Measurements from ENCODE around the gene KASH5. TPM values are rescaled to one million over a fixed set of nuclear protein-coding genes. Genes with fewer than 3 reads are reported as not detected.

KASH5 gene
- total and polyA plus RNA-seq, 5 donors from 2014 or later = not detected

DNA sequence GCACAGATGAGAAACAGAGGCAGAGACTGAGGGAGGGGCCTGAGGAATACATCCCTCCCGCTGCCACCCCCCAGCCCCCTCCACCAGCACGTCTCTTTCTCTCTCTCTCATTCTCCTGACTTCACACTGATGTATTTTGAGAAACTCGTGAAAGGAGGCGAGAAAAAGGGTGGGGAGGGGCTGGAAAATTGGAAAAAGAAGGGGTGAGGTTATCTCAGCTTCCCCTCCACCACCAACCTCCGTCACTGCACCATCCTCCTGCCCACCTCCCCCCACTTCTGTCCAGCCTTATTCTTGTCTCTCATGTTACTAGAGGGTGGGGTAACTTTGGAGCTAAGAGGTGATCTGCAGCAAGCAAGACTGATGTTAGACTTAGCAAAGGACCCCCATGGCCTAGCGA, 51.8 kb downstream of the KASH5 start:
- peaks cover 86% of the 10 kb centered on the region for H3K27me3 Mint-ChIP-seq
- no peaks in the 10 kb centered on the region for H3K36me3 ChIP-seq (ENCODE audit: control insufficient read depth, insufficient read depth, low read length)
- no peak overlapping the region for H3K27ac Mint-ChIP-seq
- no peaks in the 10 kb centered on the region for H3K9me3 ChIP-seq (ENCODE audit: control insufficient read depth in 2 of 2, low read length in 2 of 2)
- peaks cover 44% of the 10 kb centered on the region for H3K27me3 ChIP-seq (ENCODE audit: control insufficient read depth, insufficient read depth, low read length)
- peaks cover 38% of the 10 kb centered on the region for H3K4me1 ChIP-seq (ENCODE audit: control insufficient read depth, insufficient read depth, low read length, poor library complexity, severe bottlenecking)
- DNase-seq (no peak), ATAC-seq (ENCODE audit: low read depth in 2 of 2) (no peak)
- peaks cover 0 to 58% (median 29%) of the 10 kb centered on the region in 4 donors for H3K4me1 Mint-ChIP-seq
- H3K9me3 Mint-ChIP-seq = peaks cover 0 to 8% (median 0%) of the 10 kb centered on the region in 7 donors
- H3K4me3 Mint-ChIP-seq = peak overlapping the region in 3 of 4 donors; percentile 12 to 75 (median 41)
- H3K4me3 ChIP-seq (ENCODE audit: low read depth, low read length) = no peak overlapping the region
- no peak overlapping the region for H3K27ac ChIP-seq (ENCODE audit: insufficient read depth, low read length, poor library complexity, severe bottlenecking)
- H3K36me3 Mint-ChIP-seq = no peaks in the 10 kb centered on the region

DNA sequence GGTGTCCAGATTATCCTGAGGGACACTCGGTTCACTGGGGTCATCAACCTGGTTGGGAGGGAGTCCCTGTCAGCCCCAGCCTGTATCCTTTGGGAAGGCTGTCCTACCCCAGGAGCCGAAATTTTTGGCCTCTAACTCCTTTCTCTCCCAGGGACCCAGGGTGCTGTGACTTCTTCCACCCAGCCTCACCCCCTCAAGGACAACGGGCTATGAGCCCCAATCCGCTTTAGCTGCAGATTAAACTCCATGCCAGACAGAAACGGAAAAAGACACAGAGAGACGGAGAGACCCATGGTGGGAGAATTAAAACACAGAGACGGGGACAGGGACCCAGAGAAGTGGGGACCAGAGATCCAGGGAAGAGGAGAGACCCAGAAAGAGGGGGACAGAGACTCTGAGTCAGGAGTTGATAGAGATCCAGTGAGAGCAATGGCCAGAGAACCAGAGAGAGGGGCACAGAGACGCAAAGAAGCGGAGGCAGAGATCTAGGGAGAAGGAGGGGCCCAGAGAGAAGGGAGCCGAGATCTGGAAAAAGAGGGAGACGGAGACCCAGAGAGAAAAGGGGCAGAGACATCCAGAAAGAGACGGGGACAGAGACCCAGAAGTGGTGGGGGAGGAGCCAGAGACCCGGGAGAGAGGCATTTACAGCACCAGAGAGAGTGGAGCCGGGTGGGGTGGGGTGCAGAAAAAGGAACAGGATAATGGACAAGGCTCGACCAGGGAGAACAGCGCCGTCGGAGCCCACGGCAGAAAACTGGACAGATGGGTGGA, 52.6 kb downstream of the KASH5 start:
- peaks cover 0 to 59% (median 26%) of the 10 kb centered on the region in 4 donors for H3K4me1 Mint-ChIP-seq
- H3K27ac Mint-ChIP-seq = peak overlapping the region in 1 of 3 donors; percentile 39
- peaks cover 38% of the 10 kb centered on the region for H3K27me3 ChIP-seq (ENCODE audit: control insufficient read depth, insufficient read depth, low read length)

GRCh38 chr19:49441210-49441959, 53.3 kb downstream of the KASH5 start, which contains the start of gene SLC17A7:
SLC17A7 (minus strand) TSS chr19:49441527; CDS start chr19:49441379, 148 bp downstream.
- Histone ChIP-seq H3K36me3 (ENCODE audit: control insufficient read depth, insufficient read depth, low read length) (peaks cover 5% of the 10 kb centered on the region), H3K9me3 (ENCODE audit: control insufficient read depth in 2 of 2, low read length in 2 of 2) (no peaks in the 10 kb centered on the region), H3K27me3 (ENCODE audit: control insufficient read depth, insufficient read depth, low read length) (peaks cover 36% of the 10 kb centered on the region), H3K4me3 (ENCODE audit: low read depth, low read length) (no peak within 1 kb of the TSS), H3K27ac (ENCODE audit: insufficient read depth, low read length, poor library complexity, severe bottlenecking) (no peak within 1 kb of the TSS), H3K4me1 (ENCODE audit: control insufficient read depth, insufficient read depth, low read length, poor library complexity, severe bottlenecking) (peaks cover 38% of the 10 kb centered on the region)
- peaks cover 0 to 7% (median 0%) of the 10 kb centered on the region in 7 donors for H3K9me3 Mint-ChIP-seq
- H3K27ac Mint-ChIP-seq = peak within 1 kb of the TSS; percentile 39 to 86 (median 47)
- peaks cover 72% of the 10 kb centered on the region for H3K27me3 Mint-ChIP-seq
- peaks cover 0 to 56% (median 27%) of the 10 kb centered on the region in 4 donors for H3K4me1 Mint-ChIP-seq
- H3K36me3 Mint-ChIP-seq = peaks cover 4% of the 10 kb centered on the region
- H3K4me3 Mint-ChIP-seq = peak within 1 kb of the TSS; percentile 82 to 92 (median 86)
- DNase-seq (peak in 2 of 3 donors; percentile 44 to 45), ATAC-seq (ENCODE audit: low read depth in 2 of 2) (no peak)

More for the DNA sequence above, 52.6 kb downstream of the KASH5 start:
- peaks cover 38% of the 10 kb centered on the region for H3K4me1 ChIP-seq (ENCODE audit: control insufficient read depth, insufficient read depth, low read length, poor library complexity, severe bottlenecking)
- H3K36me3 Mint-ChIP-seq = no peaks in the 10 kb centered on the region
- H3K9me3 Mint-ChIP-seq = peaks cover 0 to 8% (median 0%) of the 10 kb centered on the region in 7 donors
- H3K4me3 Mint-ChIP-seq = peak overlapping the region in 3 of 4 donors; percentile 46 to 75 (median 67)
- ATAC-seq (ENCODE audit: low read depth in 2 of 2) (no peak), DNase-seq (no peak)
- H3K9me3 ChIP-seq (ENCODE audit: control insufficient read depth in 2 of 2, low read length in 2 of 2) = no peaks in the 10 kb centered on the region
- H3K4me3 ChIP-seq (ENCODE audit: low read depth, low read length) = no peak overlapping the region
- H3K27me3 Mint-ChIP-seq = peaks cover 78% of the 10 kb centered on the region
- H3K27ac ChIP-seq (ENCODE audit: insufficient read depth, low read length, poor library complexity, severe bottlenecking) = no peak overlapping the region
- no peaks in the 10 kb centered on the region for H3K36me3 ChIP-seq (ENCODE audit: control insufficient read depth, insufficient read depth, low read length)

DNA sequence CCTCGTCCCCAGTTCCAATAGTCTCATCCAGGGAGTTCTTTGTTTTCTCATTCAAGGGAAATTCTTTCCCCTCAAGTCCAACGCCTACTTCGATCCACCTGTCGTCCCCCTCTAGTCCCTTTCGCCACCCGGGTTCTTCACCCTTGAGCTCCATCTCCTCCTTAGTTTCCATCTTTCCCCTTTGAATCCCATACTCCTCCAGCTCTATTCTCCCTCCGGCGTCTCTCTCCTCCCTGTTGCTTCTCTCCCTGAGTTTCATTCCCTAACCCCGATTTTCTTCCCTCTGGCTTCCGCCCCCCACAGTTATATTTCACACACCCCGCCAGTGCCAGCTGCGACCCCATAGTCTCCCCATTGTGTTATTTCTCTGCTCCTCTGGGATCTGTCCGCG, 53.9 kb downstream of the KASH5 start:
- H3K4me1 Mint-ChIP-seq = peaks cover 0 to 55% (median 26%) of the 10 kb centered on the region in 4 donors
- DNase-seq = no peak
- Histone ChIP-seq H3K36me3 (ENCODE audit: control insufficient read depth, insufficient read depth, low read length) (peaks cover 11% of the 10 kb centered on the region), H3K27ac (ENCODE audit: insufficient read depth, low read length, poor library complexity, severe bottlenecking) (no peak overlapping the region), H3K9me3 (ENCODE audit: control insufficient read depth in 2 of 2, low read length in 2 of 2) (no peaks in the 10 kb centered on the region), H3K4me1 (ENCODE audit: control insufficient read depth, insufficient read depth, low read length, poor library complexity, severe bottlenecking) (peaks cover 32% of the 10 kb centered on the region), H3K4me3 (ENCODE audit: low read depth, low read length) (no peak overlapping the region), H3K27me3 (ENCODE audit: control insufficient read depth, insufficient read depth, low read length) (peaks cover 36% of the 10 kb centered on the region)
- H3K4me3 Mint-ChIP-seq = peak overlapping the region; percentile 82 to 92 (median 86)
- H3K36me3 Mint-ChIP-seq = peaks cover 4% of the 10 kb centered on the region
- peaks cover 0 to 7% (median 0%) of the 10 kb centered on the region in 7 donors for H3K9me3 Mint-ChIP-seq
- ATAC-seq (ENCODE audit: low read depth in 2 of 2) = no peak
- peak overlapping the region in 2 of 3 donors; percentile 47 to 86 for H3K27ac Mint-ChIP-seq
- H3K27me3 Mint-ChIP-seq = peaks cover 66% of the 10 kb centered on the region

DNA sequence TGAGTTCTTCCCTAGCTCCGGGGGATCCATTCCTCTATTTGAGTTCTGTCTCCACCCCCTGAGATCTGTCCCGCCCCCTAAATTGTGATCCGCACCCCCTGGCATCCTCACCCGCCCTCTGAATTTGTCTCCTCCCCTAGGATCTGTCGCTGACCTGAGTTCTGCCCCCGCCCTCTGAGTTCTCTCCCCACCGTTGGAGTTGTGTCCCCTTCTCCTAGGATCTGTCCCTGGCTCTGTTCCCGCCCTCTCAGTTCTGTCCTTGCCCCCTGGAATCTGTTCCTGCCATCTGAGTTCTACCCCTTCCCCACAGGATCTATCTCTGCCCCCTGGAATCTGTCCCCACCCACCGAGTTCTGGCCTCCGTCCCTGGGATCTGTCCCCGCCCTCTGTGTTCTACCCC, 54.3 kb downstream of the KASH5 start:
- peaks cover 0 to 53% (median 24%) of the 10 kb centered on the region in 4 donors for H3K4me1 Mint-ChIP-seq
- peaks cover 14% of the 10 kb centered on the region for H3K36me3 ChIP-seq (ENCODE audit: control insufficient read depth, insufficient read depth, low read length)
- H3K27me3 Mint-ChIP-seq = peaks cover 62% of the 10 kb centered on the region
- peaks cover 31% of the 10 kb centered on the region for H3K4me1 ChIP-seq (ENCODE audit: control insufficient read depth, insufficient read depth, low read length, poor library complexity, severe bottlenecking)
- peak overlapping the region; percentile 82 to 92 (median 86) for H3K4me3 Mint-ChIP-seq
- no peak overlapping the region for H3K27ac ChIP-seq (ENCODE audit: insufficient read depth, low read length, poor library complexity, severe bottlenecking)
- peaks cover 0 to 6% (median 0%) of the 10 kb centered on the region in 7 donors for H3K9me3 Mint-ChIP-seq
- DNase-seq (peak in 1 of 3 donors; percentile 28), ATAC-seq (ENCODE audit: low read depth in 2 of 2) (no peak)
- H3K27ac Mint-ChIP-seq = peak overlapping the region in 2 of 3 donors; percentile 47 to 86
- H3K9me3 ChIP-seq (ENCODE audit: control insufficient read depth in 2 of 2, low read length in 2 of 2) = no peaks in the 10 kb centered on the region
- H3K4me3 ChIP-seq (ENCODE audit: low read depth, low read length) = no peak overlapping the region
- peaks cover 4% of the 10 kb centered on the region for H3K36me3 Mint-ChIP-seq
- H3K27me3 ChIP-seq (ENCODE audit: control insufficient read depth, insufficient read depth, low read length) = peaks cover 35% of the 10 kb centered on the region

DNA sequence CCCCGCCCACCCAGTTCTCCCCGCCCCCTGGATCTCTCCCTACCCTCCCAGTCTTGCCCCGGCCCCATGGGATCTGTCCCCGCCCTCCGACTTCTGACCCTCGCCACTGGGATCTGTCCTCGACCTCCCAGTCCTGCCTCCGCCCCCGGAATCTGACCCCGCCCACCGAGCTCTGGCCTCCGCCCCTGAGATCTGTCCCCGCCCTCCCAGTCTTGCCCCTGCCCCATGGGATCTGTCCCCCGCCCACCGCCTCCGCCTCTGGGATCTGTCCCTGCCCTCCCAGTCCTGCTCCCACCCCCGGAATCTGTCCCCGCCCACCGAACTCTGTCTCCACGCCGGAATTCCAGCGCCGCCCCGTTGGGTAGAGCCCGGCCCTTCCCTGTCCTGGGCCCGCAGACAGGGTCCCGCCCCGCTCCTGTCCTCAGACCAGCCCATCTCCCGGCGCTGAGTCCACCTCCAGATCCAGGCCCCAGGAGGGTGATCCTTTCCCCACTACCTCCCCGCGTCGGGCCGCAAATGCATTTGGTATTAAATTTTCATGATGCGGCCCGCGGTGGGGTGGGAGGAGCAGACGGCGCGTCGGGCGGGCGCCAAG, 54.8 kb downstream of the KASH5 start:
- no peak overlapping the region for H3K27ac ChIP-seq (ENCODE audit: insufficient read depth, low read length, poor library complexity, severe bottlenecking)
- peaks cover 0 to 53% (median 23%) of the 10 kb centered on the region in 4 donors for H3K4me1 Mint-ChIP-seq
- peak overlapping the region; percentile 41 for H3K4me3 ChIP-seq (ENCODE audit: low read depth, low read length)

More for the DNA sequence above, 54.8 kb downstream of the KASH5 start:
- Histone ChIP-seq H3K4me1 (ENCODE audit: control insufficient read depth, insufficient read depth, low read length, poor library complexity, severe bottlenecking) (peaks cover 32% of the 10 kb centered on the region), H3K36me3 (ENCODE audit: control insufficient read depth, insufficient read depth, low read length) (peaks cover 16% of the 10 kb centered on the region), H3K9me3 (ENCODE audit: control insufficient read depth in 2 of 2, low read length in 2 of 2) (no peaks in the 10 kb centered on the region), H3K27me3 (ENCODE audit: control insufficient read depth, insufficient read depth, low read length) (peaks cover 31% of the 10 kb centered on the region)
- peaks cover 0 to 5% (median 0%) of the 10 kb centered on the region in 7 donors for H3K9me3 Mint-ChIP-seq
- H3K27ac Mint-ChIP-seq = no peak overlapping the region
- DNase-seq (peak in 2 of 3 donors; percentile 49 to 51), ATAC-seq (ENCODE audit: low read depth in 2 of 2) (peak; percentile 5)
- H3K4me3 Mint-ChIP-seq = peak overlapping the region; percentile 82 to 96 (median 86)
- H3K36me3 Mint-ChIP-seq = peaks cover 4% of the 10 kb centered on the region
- peaks cover 57% of the 10 kb centered on the region for H3K27me3 Mint-ChIP-seq

Data from CD4-positive, CD25-positive, alpha-beta regulatory T cell (primary cell).